Liver (tissue), 9 donors: ENCODE results near the gene INSL6. TPM values are rescaled to one million over a fixed set of nuclear protein-coding genes. Genes with fewer than 3 reads are reported as not detected.
"Not testable (repeated sequence)": the region's sequence is repeated elsewhere in the genome, so short reads cannot be mapped to it uniquely, and the experiment has no call there.

Source experiments
- DNase-seq: peaks from one replicate; pipeline ENCODE4 v3.0.0-alpha.2; 2017; ENCODE audit warnings: low spot score
- H3K27ac ChIP-seq, 2 donors: one replicate each; pipeline ENCODE4 v1.7.0; 2013; ENCODE audit warnings: inconsistent platforms in 2 of 2, low read length in 2 of 2, control low read depth in 1 of 2, low read depth in 1 of 2, mild to moderate bottlenecking in 1 of 2
- H3K27me3 ChIP-seq, 4 donors: one replicate each; pipeline versions ENCODE4 v1.6.1 to v1.7.0; 2013; ENCODE audit warnings: low read length in 3 of 4, inconsistent platforms in 1 of 4, mild to moderate bottlenecking in 1 of 4, moderate library complexity in 1 of 4; ENCODE audit not compliant: control insufficient read depth in 4 of 4, insufficient read depth in 4 of 4
- H3K36me3 ChIP-seq, 4 donors: one replicate each; pipeline versions ENCODE4 v1.6.1 to v1.7.0; 2013; ENCODE audit warnings: low read length in 3 of 4, mild to moderate bottlenecking in 3 of 4, low read depth in 1 of 4, moderate library complexity in 1 of 4; ENCODE audit not compliant: control insufficient read depth in 4 of 4, insufficient read depth in 3 of 4
- H3K4me1 ChIP-seq, 4 donors: one replicate each; pipeline versions ENCODE4 v1.6.1 to v1.7.0; 2013; ENCODE audit warnings: low read length in 3 of 4, mild to moderate bottlenecking in 3 of 4, moderate library complexity in 1 of 4; ENCODE audit not compliant: control insufficient read depth in 4 of 4, insufficient read depth in 4 of 4
- H3K4me3 ChIP-seq, 3 donors: one replicate each; pipeline versions ENCODE4 v1.6.1 to v1.7.0; 2013; ENCODE audit warnings: low read length in 3 of 3, control low read depth in 1 of 3, low read depth in 1 of 3, mild to moderate bottlenecking in 1 of 3
- H3K9ac ChIP-seq, 2 donors: one replicate each; pipeline ENCODE4 v1.7.0; 2013; ENCODE audit warnings: low read length in 2 of 2, mild to moderate bottlenecking in 2 of 2, moderate library complexity in 2 of 2, control low read depth in 1 of 2, low read depth in 1 of 2
- H3K9me3 ChIP-seq, 4 donors: one replicate each; pipeline versions ENCODE4 v1.6.1 to v1.7.0; 2013; ENCODE audit warnings: low read length in 3 of 4; ENCODE audit not compliant: control insufficient read depth in 4 of 4
- ATF3 ChIP-seq: IDR thresholded peaks from 2 replicates; pipeline ENCODE4 v1.6.1; 2016; ENCODE audit warnings: antibody characterized with exemption
- FOXA1 ChIP-seq: IDR thresholded peaks from 2 replicates; pipeline ENCODE4 v1.6.1; 2016; ENCODE audit warnings: antibody characterized with exemption
- HNF4A ChIP-seq, 2 donors: conservative IDR thresholded peaks; 2 replicates each; pipeline ENCODE4 v1.6.1; 2016; ENCODE audit warnings: antibody characterized with exemption in 2 of 2, mild to moderate bottlenecking in 2 of 2
- RAD21 ChIP-seq, 2 donors: IDR thresholded peaks; 2 replicates each; pipeline ENCODE4 v1.6.1; 2016; ENCODE audit warnings: antibody characterized with exemption in 2 of 2, mild to moderate bottlenecking in 2 of 2
- SP1 ChIP-seq: IDR thresholded peaks from 2 replicates; pipeline ENCODE4 v1.6.1; 2018; ENCODE audit warnings: antibody characterized with exemption, mild to moderate bottlenecking
- ZBTB33 ChIP-seq: IDR thresholded peaks from 2 replicates; pipeline ENCODE4 v1.6.1; 2016; ENCODE audit warnings: antibody characterized with exemption
- WGBS: extraction: QIAGEN DNeasy Blood & Tissue Kit; methylation state at CpG from one replicate; pipeline ENCODE4 v1.1.7; 2013; 5-methylcytosine and 5-hydroxymethylcytosine counted together
- polyA plus RNA-seq, 2 donors: library from polyadenylated mRNA; stranded (reverse) in 1 of 2; unstranded in 1 of 2; fragments of 200-250 nt in 1 of 2; fragments of >200 nt in 1 of 2; fragmentation: Nextera tagmentation in 1 of 2; extraction: Ambion mirVana in 1 of 2; gene quantifications; one replicate each; pipeline versions ENCODE4 v1.2.1 to v1.2.3, GENCODE V29; 2013 to 2015
- total RNA-seq, 2 donors: library from RNA; depleted of rRNA; stranded (reverse); fragments of >200 nt; gene quantifications; one replicate each; pipeline ENCODE4 v1.2.3, GENCODE V29; 2014
- TF ChIP-seq, protein P1 (sequence below): IDR thresholded peaks from 2 replicates; pipeline ENCODE4 v1.6.1; 2016; ENCODE audit warnings: antibody characterized with exemption, mild to moderate bottlenecking
- donor health status: healthy.
- donor health status: healthy.
- donor health status: healthy.
- donor health status: healthy.
- donor health status: healthy.

INSL6 gene
- total and polyA plus RNA-seq, 4 donors, result 0.33 TPM; not detected in 3

DNA sequence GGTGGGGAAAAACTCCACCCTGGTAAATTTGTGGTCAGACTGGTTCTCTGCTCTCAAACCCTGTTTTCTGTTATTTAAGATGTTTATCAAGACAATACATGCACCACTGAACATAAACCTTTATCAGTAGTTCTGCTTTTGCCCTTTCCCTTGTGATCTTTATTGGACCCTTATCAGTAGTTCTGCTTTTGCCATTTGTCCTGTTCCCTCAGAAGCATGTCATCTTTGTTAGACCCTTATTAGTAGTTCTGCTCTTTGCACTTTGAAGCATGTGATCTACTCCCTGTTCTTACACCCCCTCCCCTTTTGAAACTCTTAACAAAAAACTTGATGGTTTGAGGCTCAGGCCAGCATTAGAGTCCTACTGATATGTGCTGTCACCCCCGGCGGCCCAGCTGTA, 4.8 kb downstream of the INSL6 start:
- not testable (repeated sequence) for H3K4me3 ChIP-seq, DNase-seq, H3K36me3 ChIP-seq, H3K9me3 ChIP-seq, H3K27ac ChIP-seq, H3K27me3 ChIP-seq, H3K4me1 ChIP-seq, H3K9ac ChIP-seq
- 94% methylated on average over 2 of the region's 2 CpGs for WGBS

- H3K4me3 ChIP-seq, result no peak overlapping the region
- no peak overlapping the region for H3K27ac ChIP-seq
- no peak for TF ChIP-seq SP1
- TF ChIP-seq RAD21 (IDR thresholded peaks at IDR 0.05), result no peak
- peaks cover 0 to 3% (median 0%) of the 10 kb centered on the region in 4 donors for H3K27me3 ChIP-seq
- 79% methylated on average over 4 of the region's 4 CpGs for WGBS
- H3K36me3 ChIP-seq, result no peaks in the 10 kb centered on the region
- no peak for DNase-seq
- no peaks in the 10 kb centered on the region for H3K4me1 ChIP-seq
- H3K9ac ChIP-seq, result no peak overlapping the region
- peaks cover 0 to 7% (median 1%) of the 10 kb centered on the region in 4 donors for H3K9me3 ChIP-seq
These were observed 7.2 kb downstream of the INSL6 start for GRCh38 chr9:5178126-5178805.

DNA sequence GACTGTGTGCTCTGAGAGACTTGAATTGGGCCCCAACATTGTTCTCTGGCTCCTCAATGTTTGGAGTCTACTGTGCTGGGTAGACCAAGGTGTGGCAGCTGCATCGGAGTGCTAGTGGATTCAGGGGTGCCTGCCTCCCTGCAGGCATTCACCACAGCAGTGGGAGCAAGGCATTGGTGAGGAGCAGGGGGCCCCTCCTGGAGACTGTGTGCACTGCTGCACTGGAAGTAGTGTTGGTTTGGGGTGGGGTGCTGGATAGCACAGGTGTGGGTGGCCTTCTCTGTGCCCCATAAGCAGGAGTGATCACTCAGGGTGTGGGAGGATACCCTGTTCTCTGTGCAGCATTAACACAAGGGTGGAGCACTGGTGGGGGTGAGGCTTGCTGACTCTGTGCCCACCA, 39.2 kb downstream of the INSL6 start:
- no peaks in the 10 kb centered on the region for H3K27me3 ChIP-seq
- H3K27ac ChIP-seq, result no peak overlapping the region
- 95% methylated on average over 1 of the region's 1 CpG for WGBS
- H3K36me3 ChIP-seq, result peaks cover 2 to 11% (median 2%) of the 10 kb centered on the region in 4 donors
- DNase-seq, result no peak
- H3K9me3 ChIP-seq, result peaks cover 0 to 5% (median 4%) of the 10 kb centered on the region in 4 donors
- H3K4me1 ChIP-seq, result no peaks in the 10 kb centered on the region
- H3K9ac ChIP-seq, result no peak overlapping the region
- TF ChIP-seq HNF4A (conservative IDR thresholded peaks at IDR 0.05) (no peak), ZBTB33 (no peak), FOXA1 (no peak), ATF3 (no peak)
- TF ChIP-seq, protein P1, sequence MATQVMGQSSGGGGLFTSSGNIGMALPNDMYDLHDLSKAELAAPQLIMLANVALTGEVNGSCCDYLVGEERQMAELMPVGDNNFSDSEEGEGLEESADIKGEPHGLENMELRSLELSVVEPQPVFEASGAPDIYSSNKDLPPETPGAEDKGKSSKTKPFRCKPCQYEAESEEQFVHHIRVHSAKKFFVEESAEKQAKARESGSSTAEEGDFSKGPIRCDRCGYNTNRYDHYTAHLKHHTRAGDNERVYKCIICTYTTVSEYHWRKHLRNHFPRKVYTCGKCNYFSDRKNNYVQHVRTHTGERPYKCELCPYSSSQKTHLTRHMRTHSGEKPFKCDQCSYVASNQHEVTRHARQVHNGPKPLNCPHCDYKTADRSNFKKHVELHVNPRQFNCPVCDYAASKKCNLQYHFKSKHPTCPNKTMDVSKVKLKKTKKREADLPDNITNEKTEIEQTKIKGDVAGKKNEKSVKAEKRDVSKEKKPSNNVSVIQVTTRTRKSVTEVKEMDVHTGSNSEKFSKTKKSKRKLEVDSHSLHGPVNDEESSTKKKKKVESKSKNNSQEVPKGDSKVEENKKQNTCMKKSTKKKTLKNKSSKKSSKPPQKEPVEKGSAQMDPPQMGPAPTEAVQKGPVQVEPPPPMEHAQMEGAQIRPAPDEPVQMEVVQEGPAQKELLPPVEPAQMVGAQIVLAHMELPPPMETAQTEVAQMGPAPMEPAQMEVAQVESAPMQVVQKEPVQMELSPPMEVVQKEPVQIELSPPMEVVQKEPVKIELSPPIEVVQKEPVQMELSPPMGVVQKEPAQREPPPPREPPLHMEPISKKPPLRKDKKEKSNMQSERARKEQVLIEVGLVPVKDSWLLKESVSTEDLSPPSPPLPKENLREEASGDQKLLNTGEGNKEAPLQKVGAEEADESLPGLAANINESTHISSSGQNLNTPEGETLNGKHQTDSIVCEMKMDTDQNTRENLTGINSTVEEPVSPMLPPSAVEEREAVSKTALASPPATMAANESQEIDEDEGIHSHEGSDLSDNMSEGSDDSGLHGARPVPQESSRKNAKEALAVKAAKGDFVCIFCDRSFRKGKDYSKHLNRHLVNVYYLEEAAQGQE, result no peak
- peak overlapping the region in 1 of 3 donors; percentile 42 for H3K4me3 ChIP-seq
